Activated T-cell treated with anti-CD3 and anti-CD28 coated beads, Interleukin-2, amount 50 U/mL, for 72 hours (primary cell): ENCODE results near the gene IRF2BPL. TPM values are rescaled to one million over a fixed set of nuclear protein-coding genes. Genes with fewer than 3 reads are reported as not detected.

Experiments used
- ATAC-seq, 2 donors: fragments of 150-1000 bp; cut with Tn5 transposase; replicated peaks in 1 of 2; 2 replicates each; pipeline ENCODE4 v1.10.0; 2021; ENCODE audit warnings: moderate library complexity in 2 of 2, mild to moderate bottlenecking in 1 of 2
- DNase-seq, 2 donors: peaks; one replicate each; pipeline ENCODE4 v3.0.0; 2021 to 2022; ENCODE audit warnings: mixed read lengths in 1 of 2
- H3K27ac Mint-ChIP-seq: one replicate; pipeline ENCODE4 v1.8.0; 2022; ENCODE audit warnings: mild to moderate bottlenecking, moderate library complexity, mixed read lengths
- H3K27me3 Mint-ChIP-seq: one replicate; pipeline ENCODE4 v1.8.0; 2022; ENCODE audit warnings: low read depth, mixed read lengths
- H3K36me3 Mint-ChIP-seq, 2 donors: one replicate each; pipeline ENCODE4 v1.8.0; 2022; ENCODE audit warnings: mixed read lengths in 2 of 2, mild to moderate bottlenecking in 1 of 2; ENCODE audit not compliant: insufficient read depth in 2 of 2
- H3K4me1 Mint-ChIP-seq: one replicate; pipeline ENCODE4 v1.8.0; 2022; ENCODE audit warnings: low read depth, mixed read lengths
- H3K4me3 Mint-ChIP-seq, 2 donors: one replicate each; pipeline ENCODE4 v1.8.0; 2022; ENCODE audit warnings: mild to moderate bottlenecking in 2 of 2, mixed read lengths in 2 of 2, moderate library complexity in 2 of 2
- H3K9me3 Mint-ChIP-seq, 2 donors: one replicate each; pipeline ENCODE4 v1.8.0; 2022; ENCODE audit warnings: mixed read lengths in 2 of 2
- total RNA-seq, 2 donors: library from RNA; stranded (reverse); gene quantifications; one replicate each; pipeline ENCODE4 v1.2.3, GENCODE V29; 2022

Gene IRF2BPL
- 10 to 100 TPM; 55.6 to 58.0 TPM for total RNA-seq

GRCh38 chr14:77028384-77029231 is at the start of gene IRF2BPL:
Gene IRF2BPL (minus strand): TSS chr14:77028708. CDS start chr14:77027792, 916 bp downstream.
- Mint-ChIP-seq H3K36me3 (peaks cover 11 to 15% of the 10 kb centered on the region in 2 donors), H3K4me3 (peak within 1 kb of the TSS; percentile 97 to 99), H3K4me1 (peaks cover 59% of the 10 kb centered on the region), H3K9me3 (no peaks in the 10 kb centered on the region), H3K27me3 (no peaks in the 10 kb centered on the region), H3K27ac (peak within 1 kb of the TSS; percentile 95)
- ATAC-seq (peak; percentile 70 to 75), DNase-seq (peak; percentile 95)

DNA sequence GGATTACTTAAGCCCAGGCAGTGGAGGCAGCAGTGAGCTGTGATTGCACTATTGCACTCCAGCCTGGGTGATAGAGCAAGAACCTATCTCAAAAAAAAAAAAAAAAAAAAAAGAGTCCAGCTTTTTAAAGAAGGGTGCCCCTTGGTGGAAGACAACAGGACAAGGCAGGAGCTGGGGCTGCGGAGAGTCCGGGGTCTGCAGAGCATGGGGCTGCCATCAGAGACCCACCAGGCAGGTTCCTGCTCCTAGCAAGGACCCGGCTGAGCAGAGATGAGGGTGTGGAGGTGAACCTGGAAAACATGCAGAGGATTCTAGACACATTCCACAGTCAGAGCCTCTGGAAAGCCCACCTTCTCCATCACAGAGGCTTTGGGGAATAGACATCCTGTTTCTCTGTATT is 48.5 kb upstream of the IRF2BPL start:
- H3K4me3 Mint-ChIP-seq: no peak overlapping the region
- ATAC-seq: no peak
- peaks cover 0 to 2% of the 10 kb centered on the region in 2 donors for H3K36me3 Mint-ChIP-seq

GRCh38 chr14:77076113-77076631 is 47.7 kb upstream of the IRF2BPL start:
- Mint-ChIP-seq H3K4me1 (no peaks in the 10 kb centered on the region), H3K9me3 (peaks cover 0 to 3% of the 10 kb centered on the region in 2 donors), H3K27ac (no peak overlapping the region), H3K27me3 (no peaks in the 10 kb centered on the region), H3K4me3 (no peak overlapping the region), H3K36me3 (peaks cover 0 to 2% of the 10 kb centered on the region in 2 donors)
- no peak for ATAC-seq
- DNase-seq: no peak

More for the DNA sequence above, 48.5 kb upstream of the IRF2BPL start:
- no peak for DNase-seq
- no peak overlapping the region for H3K27ac Mint-ChIP-seq
- no peaks in the 10 kb centered on the region for H3K27me3 Mint-ChIP-seq
- H3K9me3 Mint-ChIP-seq: peaks cover 0 to 3% of the 10 kb centered on the region in 2 donors
- no peaks in the 10 kb centered on the region for H3K4me1 Mint-ChIP-seq

- peaks cover 4% of the 10 kb centered on the region for H3K27me3 Mint-ChIP-seq
- H3K4me3 Mint-ChIP-seq: no peak overlapping the region
- peaks cover 0 to under 1% of the 10 kb centered on the region in 2 donors for H3K9me3 Mint-ChIP-seq
- no peaks in the 10 kb centered on the region for H3K4me1 Mint-ChIP-seq
- ATAC-seq (no peak), DNase-seq (no peak)
- no peak overlapping the region for H3K27ac Mint-ChIP-seq
- H3K36me3 Mint-ChIP-seq: no peaks in the 10 kb centered on the region
Observed at GRCh38 chr14:77074969-77075368, 46.5 kb upstream of the IRF2BPL start.

GRCh38 chr14:77071938-77072388 is 43.5 kb upstream of the IRF2BPL start:
- no peaks in the 10 kb centered on the region for H3K4me1 Mint-ChIP-seq
- no peak for ATAC-seq

GRCh38 chr14:77069551-77069950 is 41.0 kb upstream of the IRF2BPL start:
- H3K4me1 Mint-ChIP-seq: no peaks in the 10 kb centered on the region
- no peaks in the 10 kb centered on the region for H3K36me3 Mint-ChIP-seq
- DNase-seq (no peak), ATAC-seq (no peak)
- H3K27me3 Mint-ChIP-seq: peaks cover 11% of the 10 kb centered on the region
- H3K4me3 Mint-ChIP-seq: no peak overlapping the region
- no peaks in the 10 kb centered on the region for H3K9me3 Mint-ChIP-seq
- H3K27ac Mint-ChIP-seq: no peak overlapping the region

More at GRCh38 chr14:77071938-77072388, 43.5 kb upstream of the IRF2BPL start:
- no peaks in the 10 kb centered on the region for H3K36me3 Mint-ChIP-seq
- H3K27ac Mint-ChIP-seq: no peak overlapping the region
- no peak for DNase-seq
- no peak overlapping the region for H3K4me3 Mint-ChIP-seq
- H3K27me3 Mint-ChIP-seq: peaks cover 11% of the 10 kb centered on the region
- no peaks in the 10 kb centered on the region for H3K9me3 Mint-ChIP-seq

DNA sequence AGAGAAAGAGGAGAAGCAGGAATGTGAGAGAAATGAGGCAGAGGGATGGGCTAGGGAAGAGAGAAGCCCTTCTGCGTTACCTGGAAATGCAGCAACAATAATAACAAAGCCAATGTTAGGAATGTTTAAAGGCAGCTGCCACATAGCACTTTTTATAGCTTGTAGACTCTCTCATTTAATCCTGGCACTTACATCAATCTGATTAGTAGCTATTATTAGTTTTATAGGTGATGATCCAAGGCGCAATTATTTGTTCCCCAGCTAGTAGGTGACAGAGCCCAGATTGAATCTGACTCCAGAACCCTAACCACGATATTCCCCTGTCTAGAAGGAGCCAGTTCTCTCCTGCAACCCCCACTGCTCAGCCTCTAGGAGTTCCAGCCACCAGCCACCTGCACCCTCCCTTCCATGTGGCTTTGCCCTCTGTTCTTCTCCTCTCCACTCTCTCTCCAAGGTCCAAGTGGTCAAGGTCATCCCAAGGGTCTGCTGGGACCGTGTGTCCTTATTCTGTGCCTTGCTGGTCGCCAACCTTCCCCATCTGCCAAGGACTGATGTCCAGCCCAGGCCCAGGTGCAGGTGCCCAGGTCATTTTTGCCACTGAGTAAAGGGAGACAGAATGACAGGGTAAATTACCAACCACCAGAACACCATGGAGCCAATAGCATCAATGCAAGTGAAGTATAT is 40.2 kb upstream of the IRF2BPL start:
- ATAC-seq (no peak), DNase-seq (no peak)
- Mint-ChIP-seq H3K9me3 (no peaks in the 10 kb centered on the region), H3K27me3 (peaks cover 11% of the 10 kb centered on the region), H3K27ac (no peak overlapping the region), H3K36me3 (no peaks in the 10 kb centered on the region), H3K4me1 (no peaks in the 10 kb centered on the region), H3K4me3 (no peak overlapping the region)

DNA sequence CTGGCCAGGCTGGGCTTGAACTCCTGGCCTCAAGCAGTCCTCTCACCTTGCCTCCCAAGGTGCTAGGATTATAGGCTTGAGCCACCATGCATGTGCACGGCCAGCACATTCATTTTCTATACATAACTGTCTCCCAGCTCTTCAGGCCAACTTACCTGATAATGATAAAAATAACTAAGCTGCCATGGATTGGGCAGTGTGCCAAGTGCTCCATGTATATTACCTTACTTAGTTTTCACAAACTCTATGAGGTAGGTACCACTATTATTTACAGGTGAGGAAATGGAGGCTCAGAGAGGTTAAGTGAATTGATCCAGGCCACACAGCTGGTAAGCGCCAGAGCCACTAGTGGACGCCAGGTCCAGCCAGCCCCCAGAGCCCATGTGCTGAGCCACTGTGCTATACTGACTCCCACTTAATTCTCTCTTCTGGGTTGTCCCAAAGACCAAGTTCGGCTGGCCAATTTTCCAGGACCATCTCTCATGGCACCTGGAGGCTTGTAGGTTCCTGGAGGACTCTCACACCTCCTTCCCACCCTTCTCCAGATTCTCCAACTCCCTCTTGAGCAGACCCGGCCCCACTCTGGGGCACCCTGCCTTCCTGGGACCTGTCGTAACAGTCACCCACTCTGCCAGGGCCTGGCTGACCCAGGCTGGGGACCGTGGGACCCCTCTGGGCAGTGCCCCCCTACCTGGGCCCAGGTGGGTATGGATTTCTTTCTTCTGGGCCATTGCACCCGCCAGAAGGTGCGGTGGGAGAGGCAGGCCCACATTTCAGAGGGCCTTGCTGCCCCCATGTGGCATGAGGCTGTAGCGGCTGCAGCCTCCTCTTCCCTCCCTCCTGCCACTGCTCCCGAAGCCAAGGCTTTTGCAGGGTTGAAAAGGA is 39.4 kb upstream of the IRF2BPL start:
- peak; percentile 60 to 61 for DNase-seq
- Mint-ChIP-seq H3K27me3 (peaks cover 11% of the 10 kb centered on the region), H3K27ac (no peak overlapping the region), H3K4me3 (no peak overlapping the region), H3K4me1 (no peaks in the 10 kb centered on the region), H3K9me3 (no peaks in the 10 kb centered on the region), H3K36me3 (no peaks in the 10 kb centered on the region)
- peak; percentile 72 to 75 for ATAC-seq

- DNase-seq (no peak), ATAC-seq (no peak)
- Mint-ChIP-seq H3K9me3 (no peaks in the 10 kb centered on the region), H3K27me3 (peaks cover 11% of the 10 kb centered on the region), H3K36me3 (no peaks in the 10 kb centered on the region), H3K27ac (no peak overlapping the region), H3K4me1 (no peaks in the 10 kb centered on the region), H3K4me3 (no peak overlapping the region)
Observed at GRCh38 chr14:77066578-77067172, 38.2 kb upstream of the IRF2BPL start.

- no peaks in the 10 kb centered on the region for H3K4me1 Mint-ChIP-seq
- DNase-seq (no peak), ATAC-seq (no peak)
- H3K27ac Mint-ChIP-seq: no peak overlapping the region
- no peaks in the 10 kb centered on the region for H3K9me3 Mint-ChIP-seq
- no peak overlapping the region for H3K4me3 Mint-ChIP-seq
- H3K27me3 Mint-ChIP-seq: peaks cover 11% of the 10 kb centered on the region
- H3K36me3 Mint-ChIP-seq: no peaks in the 10 kb centered on the region
Observed at GRCh38 chr14:77065851-77066577, 37.5 kb upstream of the IRF2BPL start.

GRCh38 chr14:77064521-77065178 is 36.1 kb upstream of the IRF2BPL start:
- DNase-seq (no peak), ATAC-seq (no peak)
- H3K27me3 Mint-ChIP-seq: peaks cover 4% of the 10 kb centered on the region
- H3K4me1 Mint-ChIP-seq: peaks cover 2% of the 10 kb centered on the region
- no peaks in the 10 kb centered on the region for H3K36me3 Mint-ChIP-seq
- H3K4me3 Mint-ChIP-seq: no peak overlapping the region
- no peak overlapping the region for H3K27ac Mint-ChIP-seq
- H3K9me3 Mint-ChIP-seq: no peaks in the 10 kb centered on the region
